Measurements from ENCODE around the gene CAPZB. TPM values are rescaled to one million over a fixed set of nuclear protein-coding genes. Genes with fewer than 3 reads are reported as not detected.

CAPZB gene
- total and polyA plus RNA-seq, 10 donors, result 139 to 386 (median 277) TPM

GRCh38 chr1:19483691-19484090, 1.6 kb downstream of the CAPZB start:
- TF ChIP-seq CTCF (IDR thresholded peaks at IDR 0.05 in 8 of 11, conservative IDR thresholded peaks at IDR 0.05 in 3 of 11) (no peak), POLR2A (IDR thresholded peaks at IDR 0.05) (no peak), POLR2AphosphoS5 (IDR thresholded peaks at IDR 0.05) (no peak)
- Histone ChIP-seq H3K9me3 (no peaks in the 10 kb centered on the region), H3K27me3 (replicated peaks in 1 of 7) (no peaks in the 10 kb centered on the region), H3K4me3 (peak overlapping the region; percentile 76 to 99 (median 94)), H3K4me1 (peaks cover 70 to 92% (median 82%) of the 10 kb centered on the region in 6 donors), H3K36me3 (peaks cover 0 to 52% (median 4%) of the 10 kb centered on the region in 6 donors), H3K27ac (peak overlapping the region in 7 of 8 donors; percentile 5 to 100 (median 99))
- intact Hi-C loops (cut with DNase I; ENCODE audit: low total_unique reads), result loop anchor here (10.0 kb wide), 1 partner anchor 111 kb away; a partner anchor contains a TSS
- no peak for DNase-seq
- 42 to 57% (median 45%) methylated on average over 3 of the region's 3 CpGs for WGBS, 5 donors

GRCh38 chr1:19483261-19483660, 2.1 kb downstream of the CAPZB start:
- H3K9me3 ChIP-seq, result no peaks in the 10 kb centered on the region
- peak overlapping the region in 7 of 8 donors; percentile 5 to 100 (median 99) for H3K27ac ChIP-seq
- DNase-seq, result no peak
- intact Hi-C loops (cut with DNase I; ENCODE audit: low total_unique reads), result loop anchor here (10.0 kb wide), 1 partner anchor 112 kb away; a partner anchor contains a TSS
- H3K4me1 ChIP-seq, result peaks cover 74 to 92% (median 84%) of the 10 kb centered on the region in 6 donors
- no peaks in the 10 kb centered on the region for H3K27me3 ChIP-seq (replicated peaks in 1 of 7)
- H3K36me3 ChIP-seq, result peaks cover 0 to 56% (median 5%) of the 10 kb centered on the region in 6 donors
- peak overlapping the region; percentile 76 to 99 (median 94) for H3K4me3 ChIP-seq
- TF ChIP-seq CTCF (IDR thresholded peaks at IDR 0.05 in 8 of 11, conservative IDR thresholded peaks at IDR 0.05 in 3 of 11), result no peak
- no peak for TF ChIP-seq POLR2A (IDR thresholded peaks at IDR 0.05)
- TF ChIP-seq POLR2AphosphoS5 (IDR thresholded peaks at IDR 0.05), result no peak
- WGBS, 5 donors, result 30 to 63% (median 45%) methylated on average over 3 of the region's 3 CpGs

DNA sequence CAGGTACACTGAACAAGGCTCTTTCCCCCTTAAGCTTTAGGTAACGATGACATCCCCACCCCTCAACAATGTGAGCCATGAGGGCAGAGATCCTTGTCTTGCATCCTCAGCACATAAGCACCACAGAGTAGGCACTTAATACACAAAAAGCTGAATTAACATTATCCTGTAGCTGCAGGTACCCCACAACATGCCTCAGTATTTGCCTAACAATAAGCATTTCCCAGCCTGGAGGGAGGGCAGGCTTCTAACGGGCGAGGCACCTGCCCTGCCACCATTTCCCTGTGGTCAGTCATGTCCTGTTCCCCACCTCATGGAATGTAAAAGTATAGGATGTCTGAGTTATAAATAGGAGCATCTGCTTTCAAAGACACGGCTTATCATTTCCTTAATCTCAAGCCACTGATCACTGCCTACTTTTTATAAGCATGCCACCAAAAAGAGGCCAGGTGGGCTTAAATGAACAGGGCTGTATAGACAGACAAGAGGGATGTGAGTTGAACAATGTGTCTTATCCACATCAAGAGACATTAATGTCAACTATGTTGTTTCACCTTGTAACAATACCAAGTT, 3.4 kb downstream of the CAPZB start:
- peaks cover 0 to 58% (median 5%) of the 10 kb centered on the region in 6 donors for H3K36me3 ChIP-seq
- no peak for DNase-seq
- 50 to 67% (median 56%) methylated on average over 4 of the region's 4 CpGs for WGBS, 5 donors
- no peaks in the 10 kb centered on the region for H3K9me3 ChIP-seq
- peak overlapping the region in 1 of 8 donors; percentile 83 for H3K4me3 ChIP-seq
- no peaks in the 10 kb centered on the region for H3K27me3 ChIP-seq (replicated peaks in 1 of 7)
- intact Hi-C loops (cut with DNase I; ENCODE audit: low total_unique reads), result loop anchor here (10.0 kb wide), 1 partner anchor 113 kb away; a partner anchor contains a TSS
- H3K27ac ChIP-seq, result peak overlapping the region in 3 of 8 donors; percentile 13 to 100 (median 99)
- TF ChIP-seq POLR2AphosphoS5 (IDR thresholded peaks at IDR 0.05), result no peak
- no peak for TF ChIP-seq POLR2A (IDR thresholded peaks at IDR 0.05)
- TF ChIP-seq CTCF (IDR thresholded peaks at IDR 0.05 in 8 of 11, conservative IDR thresholded peaks at IDR 0.05 in 3 of 11), result no peak
- peaks cover 77 to 92% (median 85%) of the 10 kb centered on the region in 6 donors for H3K4me1 ChIP-seq

- Histone ChIP-seq H3K4me1 (peaks cover 87 to 97% (median 93%) of the 10 kb centered on the region in 6 donors), H3K9me3 (no peaks in the 10 kb centered on the region), H3K36me3 (peaks cover 0 to 63% (median 5%) of the 10 kb centered on the region in 6 donors), H3K27me3 (replicated peaks in 1 of 7) (no peaks in the 10 kb centered on the region), H3K27ac (peak overlapping the region in 3 of 8 donors; percentile 93 to 100 (median 99)), H3K4me3 (no peak overlapping the region)
- TF ChIP-seq POLR2A (IDR thresholded peaks at IDR 0.05) (no peak), POLR2AphosphoS5 (IDR thresholded peaks at IDR 0.05) (no peak), CTCF (IDR thresholded peaks at IDR 0.05 in 8 of 11, conservative IDR thresholded peaks at IDR 0.05 in 3 of 11) (no peak)
- intact Hi-C loops (cut with DNase I; ENCODE audit: low total_unique reads), result loop anchor here (10.0 kb wide), 1 partner anchor 115 kb away; a partner anchor contains a TSS
- whole genome bisulfite sequencing, 5 donors, result 86 to 97% (median 88%) methylated on average over 6 of the region's 6 CpGs
- DNase-seq, result no peak
These were observed 5.1 kb downstream of the CAPZB start for GRCh38 chr1:19480282-19480681.

Data from spleen (tissue), 11 donors.